GM12878 (cell line): ENCODE measurements around the gene UBE2Q2. TPM values are rescaled to one million over a fixed set of nuclear protein-coding genes. Genes with fewer than 3 reads are reported as not detected.

Experiments used
- BACH1 ChIP-seq: fragments of 450-650 bp; IDR thresholded peaks from 2 replicates; pipeline ENCODE4 v1.6.1; 2017; ENCODE audit warnings: mild to moderate bottlenecking, borderline replicate concordance
- BRCA1 ChIP-seq: IDR thresholded peaks from 2 replicates; pipeline ENCODE4 v1.6.1; 2011; ENCODE audit warnings: low read depth, low read length, improper control_type of control experiment
- CHD2 ChIP-seq: IDR thresholded peaks from 2 replicates; pipeline ENCODE4 v1.6.1; 2011; ENCODE audit warnings: low read depth, low read length, improper control_type of control experiment, borderline replicate concordance
- CREM ChIP-seq: IDR thresholded peaks from 2 replicates; pipeline ENCODE4 v1.6.1; 2014; ENCODE audit warnings: antibody characterized with exemption, low read depth
- ETV6 ChIP-seq, 2 experiments: fragments of 450-650 bp in 1 of 2; IDR thresholded peaks in 1 of 2; conservative IDR thresholded peaks in 1 of 2; 2 replicates each; pipeline ENCODE4 v1.6.1; 2014; ENCODE audit warnings: antibody characterized with exemption in 1 of 2, borderline replicate concordance in 1 of 2, low read depth in 1 of 2, mild to moderate bottlenecking in 1 of 2, moderate library complexity in 1 of 2
- JUND ChIP-seq: IDR thresholded peaks from 2 replicates; pipeline ENCODE4 v1.6.1; 2012; ENCODE audit warnings: low read depth, mild to moderate bottlenecking, low read length, improper control_type of control experiment, moderate library complexity
- KAT2A ChIP-seq: conservative IDR thresholded peaks from 2 replicates; pipeline ENCODE4 v1.6.1; 2011; ENCODE audit warnings: low read depth, low read length; ENCODE audit not compliant: control insufficient read depth
- MLLT1 ChIP-seq: fragments of 450-650 bp; IDR thresholded peaks from 2 replicates; pipeline ENCODE4 v1.6.1; 2016; ENCODE audit warnings: mild to moderate bottlenecking
- PAX5 ChIP-seq: IDR thresholded peaks from 2 replicates; pipeline ENCODE4 v1.6.1; 2011; ENCODE audit warnings: low read depth, low read length, borderline replicate concordance
- POLR2AphosphoS5 ChIP-seq: IDR thresholded peaks from 2 replicates; pipeline ENCODE4 v1.6.1; 2011; ENCODE audit warnings: mild to moderate bottlenecking, low read length, inconsistent platforms
- RB1 ChIP-seq: fragments of 450-650 bp; formaldehyde crosslinking; IDR thresholded peaks from 2 replicates; pipeline ENCODE4 v1.6.1; 2017; ENCODE audit warnings: mild to moderate bottlenecking, borderline replicate concordance
- SKIL ChIP-seq: fragments of 450-650 bp; IDR thresholded peaks from 2 replicates; pipeline ENCODE4 v1.6.1; 2017; ENCODE audit warnings: mild to moderate bottlenecking, low read depth, inconsistent platforms; ENCODE audit not compliant: poor library complexity, severe bottlenecking
- ZNF687 ChIP-seq: fragments of 450-650 bp; IDR thresholded peaks from 2 replicates; pipeline ENCODE4 v1.6.1; 2017; ENCODE audit warnings: mild to moderate bottlenecking, moderate library complexity
- polyA plus RNA-seq, 11 experiments: library from polyadenylated mRNA; depleted of rRNA in 4 of 11; unstranded in 6 of 11; stranded (reverse) in 5 of 11; fragments of >200 nt; fragmentation: Nextera tagmentation in 4 of 11; fragmentation: Illumina TruSeq in 1 of 11; extraction: Ambion mirVana in 4 of 11; extraction: Trizol in 1 of 11; gene quantifications; 1 replicate in 1 of 11; 2 replicates in 10 of 11; pipeline versions ENCODE4 v1.2.1 to v1.2.3, GENCODE V29; 2011 to 2016; ENCODE audit warnings: inconsistent platforms in 2 of 11, missing spikeins in 2 of 11, low read depth in 1 of 11
- total RNA-seq, 4 experiments: library from RNA; depleted of rRNA in 3 of 4; stranded (reverse); fragments of >200 nt in 3 of 4; fragmentation: Illumina TruSeq in 1 of 4; extraction: Trizol in 1 of 4; gene quantifications; 2 replicates each; pipeline versions ENCODE4 v1.2.1 to v1.2.3, GENCODE V29; 2013 to 2021
- TF ChIP-seq, protein P1 (sequence below): IDR thresholded peaks from 2 replicates; pipeline ENCODE4 v1.6.1; 2011; ENCODE audit warnings: low read depth, low read length, improper control_type of control experiment, borderline replicate concordance
- TF ChIP-seq, protein P2 (sequence below): fragments of 450-650 bp; IDR thresholded peaks from 2 replicates; pipeline ENCODE4 v1.6.1; 2018; ENCODE audit warnings: borderline replicate concordance, mild to moderate bottlenecking; ENCODE audit not compliant: partially characterized antibody
- TF ChIP-seq, protein P3 (sequence below), 3 experiments: IDR thresholded peaks in 2 of 3; conservative IDR thresholded peaks in 1 of 3; 2 replicates each; pipeline ENCODE4 v1.5.1; 2011; ENCODE audit warnings: low read depth in 3 of 3, low read length in 3 of 3, mild to moderate bottlenecking in 3 of 3, control low read depth in 2 of 3, moderate library complexity in 2 of 3, inconsistent platforms in 1 of 3, mixed read lengths in 1 of 3; ENCODE audit not compliant: control insufficient read depth in 2 of 3, insufficient read depth in 1 of 3; ENCODE audit errors: extremely low read depth in 1 of 3

UBE2Q2 gene
- total and polyA plus RNA-seq, 10 of the 15 experiments (the other 5 are each of a cell fraction or from before 2014, with no cell fraction given): 11.1 to 31.9 (median 21.6) TPM

DNA sequence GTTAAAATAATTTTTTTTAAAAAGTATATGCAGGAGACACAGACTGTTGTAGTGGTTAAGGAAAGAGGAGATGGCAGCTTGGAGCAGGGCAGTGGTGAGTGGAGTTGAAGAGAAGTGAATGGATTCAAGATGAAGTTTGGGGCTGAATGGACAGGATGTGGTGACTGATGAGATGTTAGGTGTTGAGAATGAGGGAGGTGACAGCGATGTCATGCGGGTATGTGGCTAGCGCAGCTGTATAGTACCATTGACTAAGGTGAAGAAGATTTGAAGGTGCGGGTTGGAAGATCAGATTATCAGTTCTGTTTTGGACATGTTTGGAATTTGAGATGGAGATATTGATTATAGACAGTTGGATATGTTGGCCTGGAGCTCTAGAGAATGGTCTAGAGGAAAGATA lies 80.5 kb downstream of the UBE2Q2 start (continued):
- TF ChIP-seq, protein P1, sequence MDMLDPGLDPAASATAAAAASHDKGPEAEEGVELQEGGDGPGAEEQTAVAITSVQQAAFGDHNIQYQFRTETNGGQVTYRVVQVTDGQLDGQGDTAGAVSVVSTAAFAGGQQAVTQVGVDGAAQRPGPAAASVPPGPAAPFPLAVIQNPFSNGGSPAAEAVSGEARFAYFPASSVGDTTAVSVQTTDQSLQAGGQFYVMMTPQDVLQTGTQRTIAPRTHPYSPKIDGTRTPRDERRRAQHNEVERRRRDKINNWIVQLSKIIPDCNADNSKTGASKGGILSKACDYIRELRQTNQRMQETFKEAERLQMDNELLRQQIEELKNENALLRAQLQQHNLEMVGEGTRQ: no peak
- TF ChIP-seq ETV6 (conservative IDR thresholded peaks at IDR 0.05 in 1 of 2, IDR thresholded peaks at IDR 0.05 in 1 of 2; ENCODE audit: borderline replicate concordance in 1 of 2, low read depth in 1 of 2) (no peak), PAX5 (no peak), SKIL (no peak), CREM (no peak), BRCA1 (no peak), CHD2 (no peak), JUND (no peak), POLR2AphosphoS5 (no peak), ZNF687 (no peak), KAT2A (no peak), MLLT1 (0 out of 2 replicates have a peak, but pooled peaks have one; percentile 38), BACH1 (no peak), RB1 (no peak)
- TF ChIP-seq, protein P2, sequence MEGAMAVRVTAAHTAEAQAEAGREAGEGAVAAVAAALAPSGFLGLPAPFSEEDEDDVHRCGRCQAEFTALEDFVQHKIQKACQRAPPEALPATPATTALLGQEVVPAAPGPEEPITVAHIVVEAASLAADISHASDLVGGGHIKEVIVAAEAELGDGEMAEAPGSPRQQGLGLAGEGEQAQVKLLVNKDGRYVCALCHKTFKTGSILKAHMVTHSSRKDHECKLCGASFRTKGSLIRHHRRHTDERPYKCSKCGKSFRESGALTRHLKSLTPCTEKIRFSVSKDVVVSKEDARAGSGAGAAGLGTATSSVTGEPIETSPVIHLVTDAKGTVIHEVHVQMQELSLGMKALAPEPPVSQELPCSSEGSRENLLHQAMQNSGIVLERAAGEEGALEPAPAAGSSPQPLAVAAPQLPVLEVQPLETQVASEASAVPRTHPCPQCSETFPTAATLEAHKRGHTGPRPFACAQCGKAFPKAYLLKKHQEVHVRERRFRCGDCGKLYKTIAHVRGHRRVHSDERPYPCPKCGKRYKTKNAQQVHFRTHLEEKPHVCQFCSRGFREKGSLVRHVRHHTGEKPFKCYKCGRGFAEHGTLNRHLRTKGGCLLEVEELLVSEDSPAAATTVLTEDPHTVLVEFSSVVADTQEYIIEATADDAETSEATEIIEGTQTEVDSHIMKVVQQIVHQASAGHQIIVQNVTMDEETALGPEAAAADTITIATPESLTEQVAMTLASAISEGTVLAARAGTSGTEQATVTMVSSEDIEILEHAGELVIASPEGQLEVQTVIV: no peak
- TF ChIP-seq, protein P3, sequence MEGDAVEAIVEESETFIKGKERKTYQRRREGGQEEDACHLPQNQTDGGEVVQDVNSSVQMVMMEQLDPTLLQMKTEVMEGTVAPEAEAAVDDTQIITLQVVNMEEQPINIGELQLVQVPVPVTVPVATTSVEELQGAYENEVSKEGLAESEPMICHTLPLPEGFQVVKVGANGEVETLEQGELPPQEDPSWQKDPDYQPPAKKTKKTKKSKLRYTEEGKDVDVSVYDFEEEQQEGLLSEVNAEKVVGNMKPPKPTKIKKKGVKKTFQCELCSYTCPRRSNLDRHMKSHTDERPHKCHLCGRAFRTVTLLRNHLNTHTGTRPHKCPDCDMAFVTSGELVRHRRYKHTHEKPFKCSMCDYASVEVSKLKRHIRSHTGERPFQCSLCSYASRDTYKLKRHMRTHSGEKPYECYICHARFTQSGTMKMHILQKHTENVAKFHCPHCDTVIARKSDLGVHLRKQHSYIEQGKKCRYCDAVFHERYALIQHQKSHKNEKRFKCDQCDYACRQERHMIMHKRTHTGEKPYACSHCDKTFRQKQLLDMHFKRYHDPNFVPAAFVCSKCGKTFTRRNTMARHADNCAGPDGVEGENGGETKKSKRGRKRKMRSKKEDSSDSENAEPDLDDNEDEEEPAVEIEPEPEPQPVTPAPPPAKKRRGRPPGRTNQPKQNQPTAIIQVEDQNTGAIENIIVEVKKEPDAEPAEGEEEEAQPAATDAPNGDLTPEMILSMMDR (IDR thresholded peaks at IDR 0.05 in 2 of 3, conservative IDR thresholded peaks at IDR 0.05 in 1 of 3; ENCODE audit: control insufficient read depth in 2 of 3, extremely low read depth in 1 of 3, insufficient read depth in 1 of 3, low read depth in 3 of 3, low read length in 3 of 3): no peak
